GM13977 (cell line): Measurements from ENCODE around the gene TENM3.

Experiments
- DNase-seq: peaks from one replicate; pipeline ENCODE4 v3.0.0; 2012; ENCODE audit warnings: low spot score
- in situ Hi-C: fragments of 300-500 bp; cut with MboI; formaldehyde crosslinking; loops from one replicate; pipeline ENCODE4 v1.12.0; 2022; ENCODE audit warnings: low sequenced_read_pairs, low pct_unique_long_range_greater_than_20kb, mixed read lengths, inconsistent platforms; ENCODE audit not compliant: unreplicated experiment
- TF ChIP-seq, protein P1 (sequence below): IDR thresholded peaks from 2 replicates; pipeline ENCODE4 v1.5.1; 2012; ENCODE audit warnings: mild to moderate bottlenecking, control low read depth; ENCODE audit not compliant: insufficient read depth; ENCODE audit errors: extremely low read depth, missing control alignments

TENM3 gene

GRCh38 chr4:182778222-182778982 is 535.2 kb downstream of the TENM3 start:
- DNase-seq: no peak
- TF ChIP-seq, protein P1, sequence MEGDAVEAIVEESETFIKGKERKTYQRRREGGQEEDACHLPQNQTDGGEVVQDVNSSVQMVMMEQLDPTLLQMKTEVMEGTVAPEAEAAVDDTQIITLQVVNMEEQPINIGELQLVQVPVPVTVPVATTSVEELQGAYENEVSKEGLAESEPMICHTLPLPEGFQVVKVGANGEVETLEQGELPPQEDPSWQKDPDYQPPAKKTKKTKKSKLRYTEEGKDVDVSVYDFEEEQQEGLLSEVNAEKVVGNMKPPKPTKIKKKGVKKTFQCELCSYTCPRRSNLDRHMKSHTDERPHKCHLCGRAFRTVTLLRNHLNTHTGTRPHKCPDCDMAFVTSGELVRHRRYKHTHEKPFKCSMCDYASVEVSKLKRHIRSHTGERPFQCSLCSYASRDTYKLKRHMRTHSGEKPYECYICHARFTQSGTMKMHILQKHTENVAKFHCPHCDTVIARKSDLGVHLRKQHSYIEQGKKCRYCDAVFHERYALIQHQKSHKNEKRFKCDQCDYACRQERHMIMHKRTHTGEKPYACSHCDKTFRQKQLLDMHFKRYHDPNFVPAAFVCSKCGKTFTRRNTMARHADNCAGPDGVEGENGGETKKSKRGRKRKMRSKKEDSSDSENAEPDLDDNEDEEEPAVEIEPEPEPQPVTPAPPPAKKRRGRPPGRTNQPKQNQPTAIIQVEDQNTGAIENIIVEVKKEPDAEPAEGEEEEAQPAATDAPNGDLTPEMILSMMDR: no peak
- in situ Hi-C loops: no loop called here

- TF ChIP-seq, protein P1: no peak
- DNase-seq: no peak
- in situ Hi-C loops: no loop called here
Observed at GRCh38 chr4:182786991-182787390, 543.8 kb downstream of the TENM3 start.

GRCh38 chr4:182788201-182788600 is 545.0 kb downstream of the TENM3 start:
- in situ Hi-C loops: no loop called here
- TF ChIP-seq, protein P1: no peak
- DNase-seq: no peak

- TF ChIP-seq, protein P1: no peak
- DNase-seq: no peak
- in situ Hi-C loops: no loop called here
Observed at GRCh38 chr4:182789529-182789928, 546.3 kb downstream of the TENM3 start.

GRCh38 chr4:182795446-182796238 is 552.4 kb downstream of the TENM3 start:
- in situ Hi-C loops: no loop called here
- TF ChIP-seq, protein P1: no peak
- no peak for DNase-seq

GRCh38 chr4:182799515-182800215 is 556.5 kb downstream of the TENM3 start:
- no peak for DNase-seq
- in situ Hi-C loops: loop anchor here (10.0 kb wide), 1 partner anchor 335 kb away; no protein-coding TSS in a partner anchor
- TF ChIP-seq, protein P1: no peak
